ENCODE results near the gene INSIG2.
"Not testable (repeated sequence)": the region's sequence is repeated elsewhere in the genome, so short reads cannot be mapped to it uniquely, and the experiment has no call there.

INSIG2 gene

DNA sequence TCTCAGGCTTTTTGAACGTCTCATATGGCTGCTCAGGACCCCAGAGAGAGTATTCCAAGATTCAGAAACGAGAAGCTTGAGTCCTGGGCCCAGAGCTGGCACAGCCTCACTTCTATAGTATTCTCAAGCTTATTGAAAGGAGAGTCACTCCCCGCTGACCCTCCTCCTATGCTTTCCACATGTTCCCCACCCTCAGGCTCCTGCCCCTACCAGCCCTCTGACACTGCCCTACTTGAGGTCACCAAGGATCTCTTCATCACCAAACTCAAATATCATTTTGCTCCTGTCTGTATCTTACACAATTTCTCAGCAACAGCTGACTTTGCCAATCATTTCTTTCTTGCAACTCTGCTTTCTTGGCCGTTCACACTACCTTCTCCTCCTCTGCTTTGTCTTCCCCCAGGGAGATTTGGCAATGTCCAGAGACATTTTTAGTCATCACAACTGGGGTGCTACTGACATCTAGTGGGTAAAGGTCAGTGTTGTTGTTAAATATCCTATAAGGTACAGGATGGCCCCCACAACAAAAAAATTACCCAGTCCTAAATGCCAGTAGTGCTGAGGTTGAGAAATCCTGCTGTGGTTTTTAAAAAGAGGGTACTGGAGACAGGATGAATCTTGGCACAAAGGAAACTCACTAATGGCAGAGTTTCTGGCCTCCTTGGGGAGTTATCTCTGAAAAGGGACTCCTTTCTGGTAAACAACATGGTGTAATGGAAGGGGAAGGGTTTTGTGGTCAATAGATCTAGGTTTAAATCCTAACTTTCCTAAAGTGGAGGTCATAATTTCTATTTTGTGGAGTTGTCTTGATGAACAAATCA, 26.9 kb upstream of the INSIG2 start:
- peak; percentile 75 for DNase-seq

DNA sequence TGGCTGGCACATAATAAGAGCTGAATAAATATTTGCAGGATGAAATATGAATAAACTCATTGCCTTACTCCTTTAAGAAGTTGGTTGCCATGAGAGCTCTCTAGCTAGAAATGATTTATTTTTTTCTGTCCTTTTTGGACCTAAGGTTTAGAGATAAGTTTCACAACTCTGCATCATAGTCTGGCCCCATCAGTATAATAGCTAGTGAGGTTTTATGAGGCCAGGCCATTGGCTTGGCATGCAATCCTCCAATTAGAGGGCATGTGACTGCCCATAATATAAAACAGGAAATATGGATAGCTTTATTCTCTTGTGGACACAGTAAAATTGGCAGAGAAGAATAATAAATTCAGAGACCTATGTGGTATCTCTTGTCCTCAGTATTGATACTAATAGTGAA, 26.2 kb upstream of the INSIG2 start:
- peak; percentile 23 for DNase-seq

DNA sequence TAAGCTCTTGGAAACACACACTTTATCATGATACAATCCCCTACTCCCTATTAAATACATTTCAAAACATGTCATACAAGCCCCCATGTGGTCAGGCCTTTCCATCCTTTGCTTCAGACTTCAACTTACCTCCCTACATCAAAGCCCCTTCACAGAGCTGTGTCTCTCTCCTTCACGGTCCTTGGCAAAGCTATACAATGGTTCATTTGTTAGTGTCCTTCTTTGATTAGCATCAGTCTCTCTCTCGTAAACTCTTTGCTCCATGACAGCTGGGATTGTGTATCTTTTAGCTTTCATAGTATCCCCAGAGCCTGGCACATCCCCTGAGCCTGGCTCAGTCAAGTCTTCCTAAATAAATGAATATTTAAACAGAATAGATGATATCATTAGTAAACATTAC, 25.6 kb upstream of the INSIG2 start:
- DNase-seq = no peak

DNA sequence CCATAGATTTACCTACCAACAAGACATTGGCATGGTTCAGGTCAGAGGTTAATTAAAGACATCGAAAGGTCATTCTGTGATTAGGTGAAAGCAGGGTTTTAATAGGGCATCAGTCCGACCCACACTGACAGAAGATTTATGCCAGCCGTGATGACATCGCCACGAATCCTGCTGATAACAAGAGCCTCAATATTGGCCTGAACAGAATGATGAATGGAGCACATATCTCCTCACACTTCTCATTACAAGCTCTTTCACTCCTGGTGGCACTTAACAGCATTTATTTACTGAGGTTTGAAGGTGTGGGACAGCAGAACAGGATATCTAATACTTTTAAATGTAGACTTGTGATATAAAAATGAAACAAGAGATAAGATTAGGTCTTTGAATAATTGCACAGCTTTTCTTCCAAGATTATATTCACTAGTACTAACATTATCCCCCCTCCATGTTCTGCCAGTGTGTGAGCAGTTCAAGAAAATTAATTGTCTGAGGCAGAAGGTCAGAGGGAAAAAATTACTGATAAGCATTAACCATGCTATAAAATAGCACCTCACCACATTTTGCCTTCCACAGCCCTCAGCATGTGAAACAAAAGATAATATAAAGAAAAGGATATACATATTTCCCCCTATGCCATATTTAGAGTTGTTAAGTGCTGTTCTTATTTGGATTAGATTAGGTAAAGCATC, 23.1 kb upstream of the INSIG2 start:
- no peak for DNase-seq

DNA sequence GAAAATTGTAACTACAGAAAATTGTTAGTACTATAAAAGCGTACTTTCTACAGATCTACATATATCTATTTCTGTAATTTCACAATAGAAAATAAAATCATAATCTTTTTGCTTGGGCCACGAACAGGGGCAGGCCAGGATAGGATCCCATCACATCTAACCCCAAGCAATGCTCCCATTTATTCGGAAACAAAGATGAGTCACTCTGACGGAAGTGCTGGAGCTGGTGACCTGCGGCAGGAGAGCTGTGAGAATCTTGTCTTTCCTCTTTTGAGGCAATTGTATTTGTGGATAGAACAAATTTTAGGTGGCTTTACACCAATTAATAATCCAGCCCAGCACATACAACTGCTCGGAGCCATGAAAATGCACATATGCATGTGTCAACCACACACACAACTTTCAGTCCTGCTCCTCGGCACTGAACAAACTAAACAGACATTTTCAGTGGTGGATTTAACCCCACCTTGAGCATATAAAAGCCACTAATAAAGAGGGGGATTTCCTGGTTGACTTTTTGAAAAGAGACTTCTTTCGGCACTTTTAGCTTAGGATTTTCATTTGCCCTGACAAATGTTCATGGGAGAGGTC, 22.3 kb upstream of the INSIG2 start:
- no peak for DNase-seq

DNA sequence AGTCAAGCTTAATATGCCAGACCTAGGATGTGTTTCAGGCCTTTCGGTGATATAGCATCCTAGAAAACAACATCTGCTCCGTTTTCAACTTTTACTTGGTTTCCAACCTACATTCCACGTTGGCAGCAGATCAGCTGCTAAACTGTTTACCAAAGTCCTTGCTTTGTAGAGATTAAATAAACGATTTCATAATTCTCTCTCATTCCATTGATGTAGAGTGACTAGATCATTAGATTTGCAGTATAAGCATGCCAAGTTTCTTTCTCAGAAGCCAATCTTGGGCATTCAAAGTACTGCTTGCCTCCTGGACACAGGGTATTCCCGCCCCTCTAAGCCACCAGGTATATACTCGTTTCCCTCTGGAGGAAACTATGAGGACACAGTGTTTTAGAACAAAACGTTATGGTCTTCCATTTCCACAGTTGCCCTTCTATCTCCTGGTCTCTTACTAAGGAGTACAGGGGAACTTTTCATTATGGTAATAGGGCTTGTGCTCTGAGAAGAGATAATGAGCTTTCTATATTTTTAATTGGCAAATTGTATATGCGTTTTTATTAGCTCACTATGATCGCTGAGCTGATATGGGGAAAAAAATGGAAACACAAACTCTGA, 10.5 kb upstream of the INSIG2 start:
- no peak for DNase-seq

DNA sequence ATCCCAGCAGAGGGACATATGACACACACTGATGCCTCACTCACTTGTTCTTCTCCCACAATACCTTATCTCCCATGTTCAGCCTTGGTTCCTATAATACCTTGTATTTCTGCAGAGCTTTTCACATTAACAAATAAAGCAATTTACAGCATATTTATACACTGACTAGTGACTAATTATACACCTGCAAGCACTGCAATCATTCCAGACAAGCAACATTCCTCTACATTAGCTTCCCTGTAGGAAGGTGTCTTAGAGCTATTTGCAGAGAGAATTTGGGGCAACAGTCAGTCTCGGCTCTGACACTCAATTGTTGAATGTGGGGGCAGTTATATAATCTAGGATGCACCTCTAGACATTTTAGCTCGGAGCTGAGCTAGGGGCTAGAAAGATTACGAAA, 9.5 kb upstream of the INSIG2 start:
- DNase-seq = no peak

DNA sequence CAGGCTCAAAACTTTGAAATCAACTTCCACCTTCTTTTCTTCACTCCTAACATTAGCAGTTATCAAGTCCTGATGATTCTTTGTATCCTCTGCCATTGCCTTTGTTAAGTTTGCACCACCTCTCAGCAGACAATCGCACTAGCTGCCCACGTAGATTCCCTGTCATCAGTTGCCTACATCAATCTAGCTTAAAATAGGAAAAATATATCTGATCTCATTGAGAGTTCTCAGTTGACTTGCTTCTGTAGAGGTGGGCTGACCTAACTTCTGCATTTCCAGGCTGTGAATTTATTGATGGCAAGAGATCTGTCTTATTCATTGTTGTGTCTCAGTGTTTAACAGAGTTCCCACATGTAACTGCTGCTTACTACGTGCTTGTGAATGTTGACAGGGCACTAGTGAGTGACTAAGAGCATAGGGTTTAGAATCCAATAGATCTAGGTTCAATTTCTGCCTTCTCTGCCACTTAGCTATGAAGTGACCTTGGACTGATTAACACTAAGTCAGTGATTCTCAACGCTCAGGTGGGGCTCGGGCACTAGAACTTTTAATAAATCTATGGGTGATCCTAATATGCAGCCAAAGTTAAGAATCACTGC, 3.7 kb upstream of the INSIG2 start:
- no peak for DNase-seq

DNA sequence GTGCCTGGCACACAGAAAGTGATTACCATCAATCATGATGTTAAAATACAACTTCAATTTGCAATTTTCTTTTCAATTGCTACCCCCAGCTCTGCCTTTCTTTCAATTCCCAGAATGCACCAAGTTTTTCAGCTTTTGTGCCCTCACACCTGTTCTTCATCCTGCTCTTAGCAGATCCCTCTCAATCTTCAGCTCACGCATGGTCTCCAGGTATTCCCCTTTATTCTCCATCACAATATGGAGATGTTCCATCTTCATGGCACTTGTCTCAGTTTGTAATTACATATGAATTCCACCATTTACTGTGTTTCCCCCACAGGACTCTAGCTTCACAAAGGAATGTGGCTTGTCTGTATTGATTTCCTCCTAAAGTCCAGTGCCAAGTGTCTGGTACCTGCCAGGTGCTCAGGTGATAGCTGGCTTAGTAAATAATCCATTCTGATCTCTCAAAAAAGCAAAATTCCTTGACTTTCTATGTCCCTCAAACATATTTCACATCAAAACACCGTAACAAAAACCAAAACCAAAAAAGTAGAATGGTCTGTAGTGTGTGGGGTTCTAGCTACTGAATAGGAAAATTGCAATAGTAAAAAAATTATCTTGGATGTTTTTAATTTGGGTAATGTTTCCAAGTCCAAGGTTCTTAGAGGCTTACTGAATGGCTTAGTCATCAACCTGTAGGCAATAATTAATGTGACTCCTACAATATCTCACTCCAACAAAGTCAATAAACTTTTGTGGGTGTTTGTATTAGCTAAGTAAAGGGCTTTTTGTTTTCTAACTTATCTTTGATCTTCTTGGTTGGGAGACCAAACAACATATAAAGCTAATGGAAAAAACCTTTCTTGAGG, 2.9 kb upstream of the INSIG2 start:
- no peak for DNase-seq

DNA sequence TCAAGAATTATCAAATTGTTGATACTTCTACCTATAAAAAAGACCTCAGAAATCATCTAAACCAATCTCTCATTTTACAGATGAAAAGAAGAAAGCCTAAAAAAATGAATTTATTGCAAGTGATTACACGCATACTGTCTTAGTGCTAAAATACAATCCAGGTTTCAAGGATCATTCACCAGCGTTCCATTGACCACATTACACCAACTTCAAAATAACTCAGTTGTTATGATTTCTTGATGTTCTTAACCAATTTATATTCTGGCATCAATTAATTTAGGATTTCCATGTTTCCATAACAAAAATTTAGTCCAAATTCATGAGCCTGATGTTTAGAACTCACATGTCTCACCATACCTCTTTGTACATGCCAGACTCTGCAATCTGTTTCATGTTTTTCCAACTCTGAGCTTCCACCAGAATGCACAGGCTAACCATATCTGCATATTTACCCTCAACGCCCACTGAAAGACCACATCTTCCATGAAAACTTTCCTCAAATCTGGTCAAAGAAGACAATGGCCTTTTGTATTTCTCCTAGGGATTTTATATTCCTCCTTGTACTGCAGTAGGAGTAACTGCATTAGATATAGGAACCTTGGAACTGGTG, 2.1 kb upstream of the INSIG2 start:
- DNase-seq = no peak

DNA sequence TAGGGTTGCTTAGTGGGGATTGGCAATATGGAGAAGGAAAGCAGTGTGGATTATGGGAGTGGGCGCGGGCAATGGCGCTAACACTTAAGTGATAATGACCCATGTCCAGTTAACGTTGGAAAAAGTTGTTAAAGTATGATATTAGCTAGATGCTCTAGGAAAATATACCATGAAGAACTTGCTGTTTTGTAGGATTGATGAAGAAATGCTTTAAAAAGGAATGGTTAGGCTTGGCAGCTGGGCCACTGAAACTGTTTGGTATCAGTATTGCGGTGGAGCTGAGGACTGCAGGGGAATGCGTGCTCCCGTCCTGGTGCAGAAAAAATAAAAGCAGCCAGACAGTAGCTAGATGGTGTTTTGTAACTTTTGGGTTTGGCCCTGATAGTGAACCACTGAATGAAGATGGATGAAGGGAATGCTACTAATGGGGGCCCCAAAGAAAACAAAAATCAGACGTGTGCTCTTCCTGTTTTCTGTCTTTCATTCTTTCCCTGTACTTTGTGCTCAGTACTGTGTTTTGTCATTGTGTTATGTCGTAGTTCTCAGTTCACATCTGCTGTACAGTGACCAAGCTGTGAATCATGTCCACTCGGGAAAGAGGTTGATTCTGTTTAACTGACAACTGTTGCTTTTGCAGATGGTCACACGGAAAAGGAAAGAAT, 999 bp downstream of the INSIG2 start:
- DNase-seq = peak; percentile 27

DNA sequence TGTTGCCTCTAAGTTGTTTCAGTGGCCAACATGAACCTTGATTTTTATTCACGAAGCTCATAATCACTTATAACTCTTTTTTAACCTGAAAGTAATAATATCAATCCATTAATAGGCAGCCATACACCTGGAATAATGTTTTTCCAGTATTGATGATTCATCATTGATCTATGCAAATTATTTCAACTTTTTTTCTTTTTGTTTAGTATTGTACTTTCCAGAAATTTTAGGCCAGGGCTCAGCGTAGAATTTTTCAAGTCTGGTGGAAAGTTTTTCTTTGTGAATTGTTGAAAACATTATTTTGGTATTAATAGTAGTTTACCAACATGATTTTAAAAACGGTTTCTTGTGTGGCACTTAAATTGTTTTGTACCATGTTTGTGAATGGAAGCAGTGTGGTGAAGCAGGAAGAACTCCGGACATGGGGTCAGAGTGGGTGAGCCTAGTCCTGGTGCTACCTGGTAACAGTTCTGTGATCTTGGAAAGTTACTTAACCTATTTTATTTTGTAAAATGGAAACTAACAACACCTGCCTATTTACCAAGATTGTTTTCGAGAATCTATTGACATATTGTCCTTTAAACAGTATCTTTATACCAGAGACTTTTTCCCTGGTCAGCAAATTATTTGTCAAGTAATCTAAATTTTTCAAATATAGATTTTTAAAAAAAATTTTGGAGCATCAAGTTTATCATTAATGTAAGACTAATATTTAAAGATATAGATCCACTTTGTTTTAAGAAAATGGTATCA, 2.3 kb downstream of the INSIG2 start:
- no peak for DNase-seq

DNA sequence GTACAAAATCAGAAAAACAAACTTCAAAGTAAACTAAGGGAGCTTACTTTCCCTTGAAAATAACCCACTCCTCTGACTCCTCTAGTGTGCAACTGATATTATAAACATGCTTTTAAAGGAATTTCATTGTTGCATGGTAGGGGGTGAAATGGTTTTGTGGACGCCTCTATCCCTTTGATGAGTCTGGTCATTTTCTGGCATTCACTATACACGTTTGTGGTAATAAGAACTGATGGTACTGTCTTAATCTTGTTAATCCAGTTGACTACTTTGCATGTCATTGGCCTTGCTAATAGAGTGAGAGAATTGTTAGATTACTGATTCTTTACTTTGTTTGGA, 2.8 kb downstream of the INSIG2 start:
- no peak for DNase-seq

DNA sequence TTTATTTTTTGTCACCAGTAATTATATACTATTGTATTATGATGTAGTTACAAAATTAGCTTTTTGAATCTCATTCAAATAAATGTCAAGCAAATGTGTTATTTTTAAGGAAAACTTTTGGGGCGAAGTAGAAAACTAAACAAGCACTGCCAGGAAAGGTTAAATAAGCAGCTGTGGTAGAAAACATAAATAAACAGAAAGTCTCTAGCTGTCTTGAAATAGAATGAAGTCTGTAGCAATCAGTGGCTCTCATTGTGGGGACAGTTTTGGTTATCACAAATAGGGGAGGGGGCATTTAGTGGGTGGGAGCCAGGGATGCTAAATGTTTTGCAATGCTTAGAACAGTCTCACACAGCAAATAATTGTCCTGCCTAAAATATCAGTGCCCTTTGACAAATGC, 3.4 kb downstream of the INSIG2 start:
- no peak for DNase-seq

DNA sequence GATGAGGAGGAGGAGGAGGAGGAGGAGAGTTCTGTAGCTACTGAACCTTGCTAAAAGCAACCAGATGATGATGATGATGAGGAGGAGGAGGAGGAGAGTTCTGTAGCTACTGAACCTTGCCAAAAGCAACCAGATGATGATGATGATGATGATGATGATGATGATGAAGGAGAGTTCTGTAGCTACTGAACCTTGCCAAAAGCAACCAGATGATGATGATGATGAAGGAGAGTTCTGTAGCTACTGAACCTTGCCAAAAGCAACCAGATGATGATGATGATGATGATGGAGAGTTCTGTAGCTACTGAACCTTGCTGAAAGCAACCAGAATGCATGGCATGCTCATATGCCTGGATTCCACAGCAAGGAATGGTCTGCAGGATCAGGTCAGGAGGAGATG, 5.8 kb downstream of the INSIG2 start:
- not testable (repeated sequence) for DNase-seq

DNA sequence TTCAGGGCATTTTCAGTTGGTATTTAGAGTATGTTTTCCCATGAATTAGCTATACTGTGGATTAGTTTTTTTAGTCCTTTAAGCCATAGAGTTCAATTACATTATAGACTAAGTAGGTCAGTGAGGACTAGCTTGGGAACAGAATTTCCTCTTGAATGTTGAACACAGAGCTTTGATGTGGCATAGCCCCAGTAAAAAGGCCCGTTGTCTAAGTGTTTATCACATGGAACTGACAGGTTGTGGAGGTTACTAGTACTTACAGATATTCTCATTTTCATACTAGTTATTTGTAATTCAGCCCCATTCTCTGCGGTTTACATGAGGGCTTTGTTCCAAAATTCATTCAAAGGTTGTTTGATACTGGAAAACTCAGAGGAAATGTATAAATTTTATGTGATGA, 6.2 kb downstream of the INSIG2 start:
- DNase-seq = no peak

DNA sequence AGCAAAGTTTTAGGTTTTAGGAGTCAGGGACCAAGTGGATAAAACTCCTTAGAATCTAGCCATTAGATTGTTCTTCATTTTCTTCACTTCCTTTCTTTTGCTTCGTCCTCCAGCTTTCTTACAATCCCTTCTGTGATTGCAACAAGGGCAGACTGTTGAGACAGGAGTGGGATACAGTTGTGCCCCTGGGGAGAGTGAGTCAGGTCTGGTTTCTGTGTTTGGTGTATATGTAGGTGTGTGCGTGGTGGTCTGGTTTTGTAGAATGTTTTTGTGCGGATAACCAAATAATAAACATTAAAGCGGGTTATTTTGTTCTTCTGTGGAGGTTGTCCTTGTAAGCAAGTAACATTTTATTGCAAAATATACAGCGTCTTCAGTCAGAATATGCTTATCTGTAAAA, 7.3 kb downstream of the INSIG2 start:
- no peak for DNase-seq

DNA sequence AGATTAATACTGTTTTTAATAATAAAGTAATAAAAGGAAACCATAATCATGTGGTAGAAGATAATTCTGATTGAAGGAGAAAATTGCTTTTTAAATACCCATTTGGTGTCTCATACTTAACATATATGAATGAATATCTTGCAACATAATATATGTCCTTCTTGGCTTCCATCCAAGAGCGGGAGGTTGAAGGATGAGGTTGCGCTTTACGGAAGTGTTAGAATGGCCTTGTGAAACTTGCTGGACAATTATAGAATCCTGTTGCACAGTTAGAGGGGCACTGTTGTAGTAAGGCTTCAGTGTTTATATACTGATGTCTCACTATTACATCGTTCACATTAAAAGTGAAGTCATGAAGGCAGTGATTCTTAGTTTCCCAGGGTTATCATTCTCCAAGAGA, 9.4 kb downstream of the INSIG2 start:
- DNase-seq = peak; percentile 55

DNA sequence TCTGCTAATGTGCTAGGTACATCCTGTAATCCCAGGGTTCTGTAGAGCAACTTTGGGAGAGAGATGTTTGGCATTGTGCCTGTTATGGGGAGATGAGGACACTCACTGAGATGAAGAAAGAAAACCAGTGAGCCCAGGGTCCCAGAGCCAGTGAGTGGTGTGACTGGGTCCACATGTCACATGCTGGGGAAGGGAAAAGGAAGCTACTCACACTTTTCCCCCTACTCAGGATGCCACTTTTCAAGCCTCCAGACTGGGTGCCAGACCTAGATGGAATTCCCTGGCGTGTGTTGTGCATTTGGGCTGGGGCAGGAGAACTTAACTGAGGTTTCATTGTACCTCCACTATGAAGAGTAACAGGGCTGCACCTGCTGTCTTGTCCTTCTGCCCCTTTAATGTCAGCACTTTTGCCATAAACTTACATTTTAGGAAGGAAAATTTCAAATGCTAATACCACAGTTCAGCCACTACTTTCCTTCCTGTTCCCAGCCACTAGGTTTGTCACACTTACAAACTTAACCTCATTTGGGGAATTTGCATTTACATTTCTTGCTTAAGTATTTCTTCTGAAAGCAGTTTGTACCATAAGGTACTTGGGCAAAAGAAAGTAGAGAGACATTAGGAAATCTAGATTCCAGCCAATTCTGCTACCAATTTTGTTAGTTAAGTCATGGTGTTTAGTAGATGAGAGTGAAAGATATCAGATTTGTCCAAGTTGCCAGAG, 10.2 kb downstream of the INSIG2 start:
- no peak for DNase-seq

All from fibroblast of skin of right biceps (primary cell).